Astrocyte of the spinal cord (primary cell): ENCODE measurements around the gene USP4.
"Not testable (repeated sequence)": the region's sequence is repeated elsewhere in the genome, so short reads cannot be mapped to it uniquely, and the experiment has no call there.

ENCODE experiments used
- DNase-seq: peaks from one replicate; pipeline ENCODE4 v3.0.0; 2011; ENCODE audit warnings: low read depth, low spot score
- H3K4me3 ChIP-seq: 2 replicates; pipeline ENCODE4 v1.5.1; 2011; ENCODE audit warnings: low read depth, mild to moderate bottlenecking, low read length, moderate library complexity
- CTCF ChIP-seq: IDR thresholded peaks from 2 replicates; pipeline ENCODE4 v1.5.1; 2012; ENCODE audit warnings: low read depth, mild to moderate bottlenecking, low read length, inconsistent platforms
- in situ Hi-C: cut with HindIII; loops from 2 replicates; pipeline ENCODE4 v1.10.0; 2017; ENCODE audit warnings: low sequenced_read_pairs

USP4 gene

DNA sequence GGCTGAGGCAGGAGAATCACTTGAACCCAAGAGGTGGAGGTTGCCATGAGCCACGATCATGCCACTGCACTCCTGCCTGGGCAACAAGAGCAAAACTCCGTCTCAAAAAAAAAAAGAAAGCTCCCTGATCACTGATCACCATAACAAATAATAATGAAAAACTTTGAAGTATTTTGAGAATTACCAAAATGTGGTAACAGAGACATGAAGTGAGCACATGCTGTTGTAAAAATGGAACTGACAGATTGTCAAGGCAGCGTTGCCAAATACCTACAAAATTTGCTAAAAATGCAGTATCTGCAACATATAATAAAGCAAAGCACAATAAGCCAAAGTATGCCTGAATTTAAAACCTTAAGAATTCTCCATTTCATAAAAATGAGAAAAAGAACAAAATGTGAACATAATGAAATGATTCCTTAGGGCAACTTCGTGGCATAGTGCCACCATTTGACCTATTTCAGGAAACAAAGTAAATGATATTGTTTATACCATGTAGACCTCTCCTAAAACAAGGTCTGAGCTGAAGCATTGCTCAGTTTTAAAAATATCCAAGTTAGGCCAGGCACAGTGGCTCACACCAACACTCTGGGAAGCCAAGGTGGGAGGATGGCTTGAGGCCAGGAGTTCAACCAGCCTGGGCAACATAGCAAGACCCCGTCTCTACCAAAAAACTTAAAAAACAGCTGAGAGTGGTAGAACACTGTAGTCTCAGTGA is 5.8 kb downstream of the USP4 start:
- no peak for DNase-seq
- in situ Hi-C loops, result no loop called here
- no peak for TF ChIP-seq CTCF
- no peak overlapping the region for H3K4me3 ChIP-seq

- TF ChIP-seq CTCF, result no peak
- in situ Hi-C loops, result no loop called here
- H3K4me3 ChIP-seq, result no peak overlapping the region
- DNase-seq, result no peak
These were observed 6.8 kb downstream of the USP4 start for GRCh38 chr3:49333091-49333490.

GRCh38 chr3:49329186-49329585 is 10.7 kb downstream of the USP4 start:
- DNase-seq, result no peak
- TF ChIP-seq CTCF, result no peak
- no peak overlapping the region for H3K4me3 ChIP-seq
- in situ Hi-C loops, result no loop called here

GRCh38 chr3:49328350-49328749 is 11.5 kb downstream of the USP4 start:
- in situ Hi-C loops, DNase-seq, H3K4me3 ChIP-seq: not testable (repeated sequence)

GRCh38 chr3:49327485-49327884 is 12.4 kb downstream of the USP4 start:
- peak; percentile 30 for TF ChIP-seq CTCF
- no peak for DNase-seq
- in situ Hi-C loops, result no loop called here
- H3K4me3 ChIP-seq, result no peak overlapping the region

DNA sequence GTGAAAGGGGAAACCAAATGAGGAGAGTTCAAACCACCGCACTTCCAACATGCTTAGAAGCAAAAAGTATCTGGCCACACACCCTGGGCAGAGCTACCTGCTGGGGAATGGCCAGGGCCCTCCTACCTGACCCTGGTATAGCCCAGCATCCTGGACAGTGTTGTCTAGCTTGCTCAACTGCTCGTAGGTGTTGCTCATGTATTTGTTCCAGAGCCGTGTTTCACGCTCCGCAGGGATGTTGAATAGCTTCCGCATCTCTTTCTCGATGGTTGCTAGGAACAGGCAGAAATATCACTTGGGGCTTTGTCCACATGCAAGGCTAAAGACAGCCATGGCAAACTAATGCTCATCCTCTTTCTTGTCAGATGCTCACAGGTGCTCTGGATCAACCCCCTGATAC is 15.1 kb downstream of the USP4 start:
- H3K4me3 ChIP-seq, result no peak overlapping the region
- in situ Hi-C loops, result no loop called here
- no peak for TF ChIP-seq CTCF
- DNase-seq, result no peak

DNA sequence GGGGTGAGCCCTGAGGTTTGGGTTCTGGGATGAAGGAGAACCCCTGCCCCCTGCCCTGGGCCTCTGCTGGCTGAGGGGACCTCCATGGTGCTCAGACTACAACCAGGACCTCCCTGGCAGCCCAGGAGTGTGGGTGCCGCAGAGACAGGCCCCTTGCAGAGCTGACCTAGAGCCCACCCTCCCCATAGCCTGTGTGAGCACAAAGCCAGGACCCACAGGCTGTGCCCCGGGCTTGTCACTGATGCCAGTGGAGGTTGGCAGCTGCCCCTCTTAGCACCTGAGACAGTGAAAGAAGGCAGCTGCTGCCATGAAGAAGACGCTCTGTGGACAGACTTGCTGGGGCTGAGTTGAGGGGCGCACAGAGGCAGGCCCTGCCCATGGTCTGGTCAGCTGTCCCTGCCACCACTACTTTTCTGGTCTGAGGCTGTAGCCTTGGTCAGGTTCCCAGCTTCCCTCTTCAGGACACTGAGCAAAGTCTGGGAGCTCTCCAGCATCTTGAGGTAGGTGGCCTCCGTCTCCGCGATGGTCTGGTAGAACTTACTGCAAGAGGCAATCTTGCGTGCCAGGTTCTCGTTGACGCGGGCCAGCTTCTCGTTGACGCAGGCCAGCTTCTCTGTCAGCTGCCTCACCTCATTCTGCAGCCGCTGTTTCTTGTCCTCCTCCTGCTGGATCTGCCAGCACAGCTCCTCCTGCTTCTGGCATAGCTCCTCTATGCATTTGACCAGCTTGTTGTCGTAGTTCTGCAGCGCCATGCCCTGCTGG is 23.0 kb downstream of the USP4 start:
- in situ Hi-C loops, result no loop called here
- no peak for DNase-seq
- no peak overlapping the region for H3K4me3 ChIP-seq
- no peak for TF ChIP-seq CTCF
